Limb (tissue), 2 donors: ENCODE data around the gene DIP2C.
"Not testable (repeated sequence)": the region's sequence is repeated elsewhere in the genome, so short reads cannot be mapped to it uniquely, and the experiment has no call there.

Experiments used
- DNase-seq, 2 donors: peaks; one replicate each; pipeline ENCODE4 v3.0.0-alpha.2; 2016; ENCODE audit errors: extremely low spot score in 2 of 2

DIP2C gene

DNA sequence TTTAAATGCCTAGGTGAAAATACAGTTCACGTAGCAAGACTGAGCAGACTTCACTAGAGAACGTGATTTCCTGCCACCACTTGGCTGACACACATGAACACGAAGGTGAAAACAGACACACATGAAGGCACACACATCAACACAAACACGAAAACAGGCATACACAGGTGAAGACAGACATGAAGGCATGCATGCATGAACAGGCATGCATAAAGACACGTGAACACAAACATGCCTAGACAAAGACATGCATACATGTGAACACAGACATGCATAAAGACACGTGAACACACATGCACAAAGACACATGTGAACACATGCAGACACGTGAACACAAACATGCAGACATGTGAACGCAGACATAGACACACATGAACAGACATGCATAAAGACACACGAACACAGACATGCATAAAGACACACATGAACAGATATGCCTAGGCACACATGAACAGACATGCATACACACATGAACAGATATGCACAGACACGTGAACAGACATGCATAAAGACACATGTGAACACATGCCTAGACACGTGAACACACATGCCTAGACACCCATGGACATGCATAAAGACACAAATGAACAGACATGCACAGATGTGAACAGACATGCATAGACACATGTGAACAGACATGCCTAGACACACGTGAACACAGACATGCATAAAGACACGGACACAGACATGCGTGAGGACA lies 311.1 kb downstream of the DIP2C start:
- no peak for DNase-seq

DNA sequence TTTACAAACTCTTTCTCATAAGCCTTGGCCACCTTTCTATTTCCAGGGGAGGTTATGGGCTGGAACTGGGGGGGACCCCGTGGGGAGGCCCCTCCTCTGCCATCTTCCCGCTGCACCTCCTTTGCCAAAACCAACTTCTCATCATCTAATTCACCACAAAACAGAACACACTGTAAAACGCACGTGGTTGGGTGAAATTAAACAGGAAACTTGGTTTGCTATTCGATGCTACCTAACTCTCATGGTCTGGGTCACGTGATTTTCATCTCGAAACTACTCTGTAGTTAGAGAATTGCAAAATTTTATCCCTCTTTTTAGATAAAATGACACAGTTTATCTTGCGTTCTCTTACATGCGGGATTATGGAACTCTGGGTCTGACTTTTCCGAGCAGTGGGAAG lies 312.2 kb downstream of the DIP2C start:
- DNase-seq, result no peak

DNA sequence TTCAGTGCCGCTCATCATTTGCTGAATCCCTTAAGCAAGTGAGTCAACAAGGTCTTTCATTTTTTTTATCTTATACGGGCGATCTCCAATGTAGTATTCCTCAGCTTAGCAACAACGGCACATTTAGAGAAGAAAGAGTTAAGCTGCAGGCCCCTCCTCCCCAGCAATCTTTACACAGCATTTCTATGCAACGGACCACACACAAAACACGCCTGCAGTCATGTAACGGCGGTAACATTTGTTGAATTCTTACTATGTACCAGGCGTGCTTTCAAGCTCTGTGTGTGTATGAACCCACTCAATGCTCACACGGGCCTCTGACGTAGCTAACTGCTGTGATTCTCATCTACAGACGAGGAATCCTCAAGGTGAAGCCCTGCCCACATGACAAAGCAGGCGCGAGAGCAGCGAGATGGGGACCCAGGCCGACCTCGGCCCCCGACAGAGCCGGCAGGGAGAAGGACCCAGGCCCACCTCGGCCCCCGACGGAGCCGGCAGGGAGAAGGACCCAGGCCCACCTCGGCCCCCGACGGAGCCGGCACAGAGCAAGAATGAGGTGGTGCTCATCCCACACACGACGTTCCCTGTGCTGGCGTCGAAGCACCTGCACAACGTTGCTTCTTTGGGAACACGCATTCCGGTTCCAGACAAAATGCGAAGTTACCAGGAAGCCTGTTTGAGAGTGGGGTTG lies 313.5 kb downstream of the DIP2C start:
- DNase-seq, result peak in 1 of 2 donors; percentile 18

DNA sequence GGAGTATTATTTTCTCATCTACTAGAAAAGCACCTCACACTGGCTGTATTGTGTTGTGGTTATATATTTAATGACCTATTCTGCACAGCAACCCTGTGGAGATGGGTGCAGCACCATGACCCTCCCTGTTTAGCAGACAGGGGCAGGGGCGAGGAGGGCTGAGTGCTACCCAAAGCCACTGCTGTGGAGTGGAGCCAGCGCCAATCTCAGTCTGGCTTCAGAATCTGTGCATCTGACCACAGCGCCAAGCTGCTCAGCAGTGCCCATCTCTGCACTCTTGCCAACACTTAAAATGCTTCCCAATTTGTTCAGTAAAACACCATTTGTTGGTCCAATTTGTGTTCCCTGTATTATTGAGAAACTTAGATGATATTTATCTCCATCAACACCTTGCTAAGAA lies 315.1 kb downstream of the DIP2C start:
- DNase-seq, result no peak

DNA sequence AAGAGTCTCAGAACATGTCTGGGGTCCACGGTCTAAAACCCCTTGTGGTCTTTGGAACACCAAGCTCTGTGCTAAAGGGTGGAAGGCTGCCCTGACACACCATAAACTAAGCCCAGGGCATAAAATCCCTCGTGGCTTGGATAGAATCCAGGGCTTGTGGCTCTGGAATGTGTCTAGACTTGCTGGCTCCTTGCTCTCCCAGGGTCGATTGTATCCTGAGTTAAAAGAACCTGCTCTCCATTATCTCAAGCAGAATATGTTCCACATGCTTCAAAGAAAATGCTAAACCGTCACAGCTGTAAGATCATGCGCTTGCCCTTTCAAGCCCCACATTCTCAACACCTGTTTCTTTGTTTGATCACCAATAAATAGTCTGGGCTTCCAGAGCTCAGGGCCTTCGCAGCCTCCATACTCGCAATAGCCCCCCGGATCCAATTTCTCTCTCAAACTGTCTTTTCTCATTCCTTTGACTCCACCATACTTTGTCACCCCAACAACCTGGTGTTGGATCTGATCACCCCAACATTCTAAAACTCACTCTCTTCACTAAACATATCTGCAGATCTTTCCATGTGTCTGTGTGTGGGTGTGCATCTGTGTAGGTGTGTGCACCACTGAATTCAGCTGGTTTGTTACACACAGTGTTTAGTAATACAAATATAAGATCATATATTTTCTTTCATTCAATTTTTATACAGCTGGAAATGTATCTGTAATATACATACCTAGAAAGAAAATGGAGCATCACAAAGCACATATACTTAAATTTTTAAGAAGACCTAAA lies 315.8 kb downstream of the DIP2C start:
- peak; percentile 21 to 49 for DNase-seq

DNA sequence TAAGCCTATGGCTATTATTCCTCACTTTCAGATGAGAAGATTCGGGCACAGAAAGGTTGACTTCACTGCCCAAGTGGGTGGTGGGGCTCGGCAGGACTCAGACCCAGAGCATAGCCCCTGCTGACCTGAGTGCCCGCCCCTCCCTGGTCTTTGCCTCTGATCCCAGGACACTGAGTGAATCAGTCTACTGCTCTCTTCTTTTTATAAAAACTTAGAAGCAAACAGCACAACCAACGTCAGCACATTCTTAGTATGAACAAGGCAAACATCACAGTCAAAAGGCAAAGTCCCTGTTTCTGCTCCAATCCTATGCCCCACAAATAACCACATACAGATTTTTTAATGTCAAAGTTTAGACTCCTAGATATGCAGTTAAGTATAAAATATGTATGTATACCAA lies 316.5 kb downstream of the DIP2C start:
- no peak for DNase-seq

DNA sequence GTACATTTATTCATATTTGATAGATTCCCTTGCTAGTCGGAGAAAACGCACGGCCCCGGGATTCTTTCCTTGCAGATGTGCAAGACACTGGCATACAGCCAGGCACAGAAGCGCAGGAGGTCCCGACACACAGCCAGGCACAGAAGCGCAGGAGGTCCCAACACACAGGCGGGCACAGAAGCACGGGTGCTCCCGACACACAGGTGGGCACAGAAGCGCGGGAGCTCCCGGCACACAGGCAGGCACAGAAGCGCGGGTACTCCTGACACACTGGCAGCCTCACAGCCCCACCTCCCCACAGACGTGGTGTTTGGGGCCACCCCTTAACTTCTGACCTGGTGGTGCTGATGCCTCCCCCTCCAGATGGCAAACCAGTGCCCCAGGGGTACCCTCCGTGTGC lies 316.9 kb downstream of the DIP2C start:
- no peak for DNase-seq

DNA sequence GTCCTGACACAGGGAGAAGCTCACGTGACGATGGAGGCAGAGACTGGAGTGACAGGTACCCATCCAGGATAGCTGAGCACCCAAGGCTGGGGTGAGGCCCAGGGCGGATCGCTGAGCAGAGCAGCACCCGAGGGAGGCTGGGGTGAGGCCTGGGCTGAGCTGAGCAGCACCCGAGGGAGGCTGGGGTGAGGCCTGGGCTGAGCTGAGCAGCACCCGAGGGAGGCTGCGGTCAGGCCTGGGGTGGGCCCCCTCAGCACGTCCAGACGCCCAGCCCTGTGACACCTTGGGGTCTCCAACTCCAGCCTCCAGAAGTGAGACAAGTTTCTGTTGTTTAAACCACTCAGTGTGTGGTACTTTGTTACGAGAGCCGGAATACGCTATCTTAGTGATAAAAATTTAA lies 318.0 kb downstream of the DIP2C start:
- DNase-seq, result no peak

DNA sequence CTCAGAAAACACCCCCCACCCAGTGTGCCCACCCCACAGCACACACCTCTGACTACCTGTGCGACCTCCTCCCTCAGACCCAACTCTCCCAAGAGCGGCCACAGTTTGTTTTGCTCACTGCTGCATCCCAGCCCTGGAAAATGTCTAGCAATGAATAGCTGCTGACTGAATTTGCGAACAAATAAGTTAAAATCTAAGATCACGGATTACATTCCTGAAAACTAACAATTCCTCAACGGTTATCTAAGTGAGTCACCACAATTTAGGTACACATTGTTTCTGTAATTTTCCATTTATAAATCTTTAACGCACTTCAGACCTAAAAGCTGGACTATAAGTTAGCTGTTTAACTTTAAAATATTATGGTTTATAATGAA lies 319.0 kb downstream of the DIP2C start:
- DNase-seq, result no peak

DNA sequence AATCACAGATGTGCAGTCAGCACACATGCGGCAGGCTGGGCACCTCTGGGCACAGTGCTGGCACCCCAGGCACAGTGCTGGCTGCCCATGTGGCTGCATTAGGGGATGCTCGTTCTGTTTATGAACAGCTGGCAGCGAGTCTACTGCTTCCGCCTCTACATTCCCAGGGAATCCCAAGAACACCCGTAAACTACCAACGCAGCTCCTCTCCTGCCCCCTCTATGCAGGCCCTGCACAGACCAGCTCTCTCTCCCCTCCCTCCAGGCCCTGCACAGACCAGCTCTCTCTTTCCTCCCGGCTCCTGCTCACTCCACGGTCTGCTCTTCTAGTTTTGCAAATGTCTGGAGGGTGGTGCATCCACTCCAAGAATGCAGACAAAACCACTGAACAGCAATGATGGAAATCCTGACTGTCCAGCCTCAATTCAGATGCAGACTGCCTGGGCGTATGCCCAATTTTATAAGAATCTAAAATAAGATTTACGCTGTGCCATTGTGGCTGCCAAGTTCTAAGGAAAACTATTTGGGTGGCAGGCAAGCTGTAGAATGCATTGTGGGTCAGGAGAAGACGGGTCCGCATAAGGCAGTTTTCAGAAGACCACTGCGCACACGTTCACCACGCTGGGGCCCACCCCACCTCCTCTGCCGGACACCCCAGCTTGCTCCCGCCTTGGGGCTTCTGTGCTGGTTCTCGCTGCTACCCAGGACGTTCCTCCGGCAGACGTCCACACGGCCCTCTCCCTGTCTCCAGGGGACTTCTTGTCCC lies 319.6 kb downstream of the DIP2C start:
- peak in 1 of 2 donors; percentile 56 for DNase-seq

DNA sequence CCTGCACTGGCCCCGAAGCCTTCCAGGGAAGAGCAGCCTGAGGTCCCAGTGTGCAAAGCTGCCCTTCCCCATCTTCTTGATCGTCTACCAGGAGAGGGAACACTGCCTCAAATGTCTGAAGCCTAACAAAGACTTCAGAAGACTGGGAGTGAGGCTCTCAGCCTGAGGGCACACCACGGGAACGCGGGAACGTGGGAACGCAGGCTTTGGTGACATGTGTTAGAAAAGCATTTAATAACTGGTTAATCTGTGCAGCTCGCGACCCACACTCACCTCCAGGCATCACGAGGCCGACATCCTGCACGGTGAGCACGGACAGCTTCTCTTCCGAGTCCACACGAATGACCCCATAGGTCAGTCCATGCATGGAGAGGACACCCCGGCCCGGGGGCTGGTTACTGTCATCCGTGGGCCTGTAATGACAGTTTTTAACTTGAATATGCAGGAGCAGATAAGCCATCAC lies 320.2 kb downstream of the DIP2C start:
- no peak for DNase-seq

DNA sequence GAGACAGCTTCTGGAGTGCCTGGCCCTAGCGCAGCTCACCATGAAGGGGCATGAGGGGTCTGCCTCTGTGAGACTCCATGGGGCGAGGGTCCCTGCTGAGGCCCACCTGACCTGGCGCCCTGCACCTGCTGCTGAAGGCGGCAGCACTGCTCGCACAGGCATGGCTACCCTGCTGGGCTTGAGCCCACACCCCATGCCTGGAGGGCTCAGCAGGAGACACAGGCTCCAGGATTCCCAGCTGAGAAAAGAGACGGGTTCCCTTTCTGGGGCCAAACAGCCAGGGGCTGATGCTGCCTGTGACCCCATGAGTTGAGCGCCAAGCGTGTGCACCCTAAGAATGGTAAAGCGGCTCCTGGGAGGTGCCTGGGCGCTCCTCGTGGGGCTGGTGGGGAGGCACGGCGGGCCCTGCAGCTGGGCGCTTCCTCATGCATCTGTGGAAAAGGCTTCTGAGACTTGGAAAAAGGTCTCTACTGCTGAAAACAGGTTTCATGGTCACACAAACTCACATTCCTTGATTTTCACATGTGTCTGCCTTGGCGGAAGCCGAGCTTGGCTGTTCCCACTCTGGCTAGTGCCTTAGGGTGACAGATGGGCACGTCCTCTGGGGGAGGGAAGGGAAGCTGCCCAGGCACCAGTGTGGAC lies 320.8 kb downstream of the DIP2C start:
- DNase-seq, result no peak

DNA sequence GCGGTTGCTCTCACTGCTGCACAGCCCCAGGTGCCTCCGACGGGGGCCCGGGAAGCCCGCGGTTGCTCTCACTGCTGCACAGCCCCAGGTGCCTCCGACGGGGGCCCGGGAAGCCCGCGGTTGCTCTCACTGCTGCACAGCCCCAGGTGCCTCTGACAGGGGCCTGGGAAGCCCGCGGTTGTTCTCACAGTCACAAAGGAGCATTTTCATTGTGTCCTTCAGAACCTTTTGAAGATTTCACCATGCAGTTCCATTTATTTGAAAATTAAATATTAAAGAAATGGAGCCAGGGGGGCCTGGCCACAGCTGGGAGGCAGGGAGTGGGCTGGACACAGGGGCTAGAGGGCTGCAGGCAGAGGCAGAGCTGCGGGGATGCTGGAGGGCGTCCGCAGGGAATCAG lies 321.4 kb downstream of the DIP2C start:
- not testable (repeated sequence) for DNase-seq

DNA sequence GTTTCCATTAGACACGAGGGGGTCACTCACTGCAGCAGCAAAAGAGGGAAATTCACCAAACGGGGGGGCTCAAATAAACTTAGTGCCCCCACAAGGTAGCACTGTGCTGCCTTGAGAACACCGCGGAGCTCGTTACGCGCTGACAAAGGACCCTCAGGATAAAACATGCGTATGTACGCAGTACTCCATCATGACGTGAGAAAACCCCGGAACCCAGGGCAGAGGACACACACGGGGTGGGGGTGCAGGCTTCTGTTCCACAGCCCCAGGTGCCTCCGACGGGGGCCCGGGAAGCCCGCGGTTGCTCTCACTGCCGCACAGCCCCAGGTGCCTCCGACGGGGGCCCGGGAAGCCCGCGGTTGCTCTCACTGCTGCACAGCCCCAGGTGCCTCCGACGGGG lies 321.8 kb downstream of the DIP2C start:
- no peak for DNase-seq

DNA sequence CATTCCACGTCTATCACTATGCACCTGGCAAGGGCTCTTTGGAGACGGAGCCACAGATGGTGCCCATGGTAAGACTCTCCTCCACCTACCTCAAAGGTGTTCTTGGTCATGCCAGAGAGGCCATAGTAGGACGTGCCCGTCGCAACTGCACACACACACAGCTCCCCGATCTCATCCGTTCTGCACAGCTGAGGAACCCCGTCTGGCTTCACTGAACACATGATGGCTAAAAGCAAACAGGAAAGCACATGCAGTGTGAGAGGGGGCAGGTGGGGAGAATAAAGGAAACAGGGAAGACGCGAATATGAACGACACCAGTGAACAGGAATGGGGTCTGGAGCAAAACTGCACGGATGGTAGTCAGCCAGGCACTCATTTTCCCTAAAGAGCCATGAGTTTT lies 323.3 kb downstream of the DIP2C start:
- no peak for DNase-seq

DNA sequence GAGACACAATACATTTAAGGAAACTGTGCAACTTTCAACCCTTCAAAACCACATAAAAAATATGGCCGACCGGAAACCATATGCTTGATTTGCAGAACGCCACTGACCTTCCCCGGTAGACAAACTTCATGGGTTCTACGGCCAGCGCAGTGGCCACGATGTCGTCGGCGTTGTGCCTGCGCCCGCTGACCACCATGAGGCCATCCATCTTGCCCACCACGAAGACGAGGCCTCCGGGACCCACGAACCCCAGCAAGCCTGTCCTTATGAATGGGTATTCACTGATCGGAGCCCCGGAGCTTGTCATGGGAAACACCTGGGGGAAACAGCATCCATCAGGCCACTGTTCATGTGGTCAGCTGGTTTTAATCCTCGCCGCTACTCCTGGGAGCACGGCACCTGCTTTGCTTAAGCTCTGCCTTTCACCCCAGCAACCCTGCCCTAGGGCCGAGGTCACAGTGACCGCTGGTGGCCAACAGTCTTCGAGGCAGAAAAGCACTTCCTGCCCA lies 325.1 kb downstream of the DIP2C start:
- DNase-seq, result no peak

DNA sequence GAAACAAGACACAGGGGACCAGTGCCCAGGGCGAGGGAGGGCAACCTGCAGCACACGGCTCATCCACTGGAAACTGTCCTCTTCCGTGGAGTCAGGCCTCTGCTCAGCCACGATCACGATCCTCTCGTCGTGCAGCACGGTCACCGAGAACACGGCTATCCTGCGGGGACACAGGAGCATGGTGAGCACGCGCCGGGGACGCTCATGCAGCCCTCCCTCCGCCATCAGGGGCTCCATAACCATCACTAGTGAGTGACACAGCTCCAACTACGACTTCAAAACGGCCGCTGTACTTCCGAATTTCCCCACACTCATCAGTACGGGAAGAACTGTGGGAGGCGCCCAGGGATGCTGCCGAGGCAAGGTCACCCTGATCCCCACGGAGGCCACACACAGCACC lies 326.3 kb downstream of the DIP2C start:
- no peak for DNase-seq

DNA sequence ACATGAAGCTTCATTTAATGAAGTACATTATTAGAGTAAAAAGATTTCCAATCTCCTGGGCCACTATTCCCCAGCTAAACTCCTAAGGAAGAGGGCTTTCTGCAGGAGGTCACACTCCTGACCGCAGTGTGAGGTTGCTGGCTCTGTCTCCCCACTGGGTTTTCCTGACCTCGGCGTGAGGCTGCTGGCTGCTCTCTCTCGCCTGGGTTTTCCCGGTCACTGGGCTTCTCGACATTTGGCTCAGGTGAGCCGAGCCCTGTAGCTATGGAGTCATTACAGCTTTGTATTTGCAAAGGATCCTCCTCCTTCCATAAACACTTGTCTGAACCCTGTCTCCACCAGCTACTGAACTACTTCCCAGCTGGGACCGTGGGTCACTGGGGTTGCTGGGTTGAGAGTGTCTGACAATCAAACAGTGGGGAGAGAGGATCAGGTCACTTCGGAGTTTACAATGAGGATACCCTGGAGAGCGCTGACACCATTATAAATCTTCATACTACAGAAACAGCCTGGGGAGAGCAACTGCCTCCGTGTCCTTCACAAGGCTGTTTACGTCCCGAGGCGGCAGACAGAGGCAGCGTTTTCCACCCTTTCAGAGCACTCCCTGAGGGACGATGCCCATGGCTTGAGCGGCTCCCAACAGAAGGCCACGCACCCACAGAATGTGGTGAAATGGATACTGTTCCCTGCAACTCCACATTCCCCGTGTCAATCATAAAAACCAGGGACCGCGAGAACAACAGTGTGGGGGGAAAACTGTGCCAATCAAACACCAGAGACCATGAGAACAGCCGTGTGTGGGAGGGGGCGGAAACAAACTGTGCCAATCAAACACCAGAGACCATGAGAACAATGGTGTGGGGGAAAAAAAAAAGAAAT lies 328.0 kb downstream of the DIP2C start:
- no peak for DNase-seq

DNA sequence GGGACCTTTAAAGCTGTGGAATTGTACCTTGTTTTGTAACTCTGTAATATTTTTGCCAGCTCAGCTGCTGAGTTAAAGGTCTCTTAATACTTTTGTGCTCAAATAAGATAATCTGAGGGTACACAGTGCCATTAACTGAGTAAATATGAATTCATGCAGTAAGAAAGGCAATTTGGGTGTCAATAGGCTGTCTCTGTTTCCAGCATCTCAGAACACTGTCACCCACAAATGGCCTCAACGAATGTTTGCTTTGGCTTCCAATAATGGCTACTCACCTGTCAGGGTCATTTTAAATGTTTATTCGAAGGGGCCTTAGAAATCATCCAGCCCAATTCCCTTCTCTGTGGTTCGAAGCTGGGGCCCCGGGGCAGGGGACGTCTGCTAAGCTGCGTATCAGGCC lies 328.8 kb downstream of the DIP2C start:
- DNase-seq, result no peak

DNA sequence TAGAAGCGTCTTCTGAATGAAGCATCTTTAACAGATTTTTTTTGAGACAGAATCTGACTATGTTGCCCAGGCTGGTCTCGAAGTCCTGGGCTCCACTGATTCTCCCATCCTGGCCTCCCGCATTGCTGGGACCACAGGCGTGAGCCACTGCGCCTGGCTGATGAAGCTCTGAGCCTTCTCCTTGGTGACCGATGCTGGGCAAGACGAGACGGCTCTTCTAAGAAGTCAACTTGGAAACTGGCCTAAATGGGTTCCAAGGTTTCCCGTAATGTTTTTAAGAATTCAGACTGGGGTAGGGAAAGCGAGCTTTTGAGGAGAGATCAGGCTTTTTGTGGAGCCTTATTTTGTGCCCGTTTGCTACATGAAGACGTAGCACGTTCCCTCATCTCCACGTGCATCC lies 329.7 kb downstream of the DIP2C start:
- DNase-seq, result no peak
